HEK293 (cell line): ENCODE data around the gene HSPG2.

Source experiments
- CTCF ChIA-PET: fragments of 350-600 bp; formaldehyde crosslinking; extraction: SDS; loops from one replicate; lab custom pipeline; 2021; ENCODE audit warnings: antibody characterized with exemption; lab: Yijun Ruan, JAX
- POLR2A ChIA-PET: fragments of 300-600 bp; formaldehyde crosslinking; extraction: SDS; loops from one replicate; lab custom pipeline; 2020; ENCODE audit warnings: antibody characterized with exemption, inconsistent platforms; lab: Yijun Ruan, JAX
- H3K27ac ChIP-seq: fragments of 200-500 bp; sonication (Bioruptor generic); 2 replicates; pipeline ENCODE4 v1.5.1; 2014; ENCODE audit warnings: low read depth, low read length, control low read depth, inconsistent platforms; ENCODE audit errors: extremely low read depth
- H3K36me3 ChIP-seq, 2 experiments: fragments of 200-500 bp in 1 of 2; sonication (Bioruptor generic) in 1 of 2; 1 replicate in 1 of 2; 2 replicates in 1 of 2; pipeline ENCODE4 v1.5.1; 2014 to 2017; ENCODE audit warnings: inconsistent platforms in 2 of 2, low read length in 2 of 2; ENCODE audit not compliant: control insufficient read depth in 2 of 2, insufficient read depth in 1 of 2
- H3K4me1 ChIP-seq: fragments of 200-500 bp; sonication (Bioruptor generic); 2 replicates; pipeline ENCODE4 v1.5.1; 2014; ENCODE audit warnings: mild to moderate bottlenecking, low read length, inconsistent platforms; ENCODE audit not compliant: control insufficient read depth, insufficient read depth
- H3K4me3 ChIP-seq: 2 replicates; pipeline ENCODE4 v1.5.1; 2011; ENCODE audit warnings: low read depth, mild to moderate bottlenecking, control low read depth, low read length, moderate library complexity
- H3K9me3 ChIP-seq: fragments of 200-500 bp; sonication (Bioruptor generic); 2 replicates; pipeline ENCODE4 v1.5.1; 2014; ENCODE audit warnings: low read depth, low read length, inconsistent platforms; ENCODE audit not compliant: control insufficient read depth, insufficient read depth
- ELK4 ChIP-seq: IDR thresholded peaks from 2 replicates; pipeline ENCODE4 v1.6.1; 2011; ENCODE audit warnings: mild to moderate bottlenecking, low read depth, low read length, borderline replicate concordance
- HOXC10 ChIP-seq: sonication (generic); formaldehyde crosslinking; IDR thresholded peaks from 2 replicates; pipeline ENCODE4 v1.8.1; 2023; ENCODE audit warnings: mild to moderate bottlenecking, missing genetic modification reagents
- SP7 ChIP-seq: fragments of 450-650 bp; formaldehyde crosslinking; IDR thresholded peaks from 2 replicates; pipeline ENCODE4 v1.5.1; 2016; ENCODE audit warnings: missing biosample characterization, missing genetic modification characterization
- TCF7L2 ChIP-seq: IDR thresholded peaks from 2 replicates; pipeline ENCODE4 v1.6.1; 2011; ENCODE audit warnings: low read depth, mild to moderate bottlenecking, inconsistent platforms, low read length, moderate library complexity, borderline replicate concordance
- ZEB2 ChIP-seq: fragments of 450-650 bp; formaldehyde crosslinking; IDR thresholded peaks from 2 replicates; pipeline ENCODE4 v1.5.1; 2016; ENCODE audit warnings: missing biosample characterization, missing genetic modification characterization
- ZIC2 ChIP-seq: fragments of 450-650 bp; formaldehyde crosslinking; IDR thresholded peaks from 2 replicates; pipeline ENCODE4 v1.5.1; 2016; ENCODE audit warnings: missing biosample characterization, missing genetic modification characterization
- ZNF148 ChIP-seq: fragments of 450-650 bp; formaldehyde crosslinking; IDR thresholded peaks from 2 replicates; pipeline ENCODE4 v1.5.0; 2017; ENCODE audit warnings: missing biosample characterization, missing genetic modification characterization, borderline replicate concordance
- ZNF18 ChIP-seq: fragments of 450-650 bp; formaldehyde crosslinking; IDR thresholded peaks from 2 replicates; pipeline ENCODE4 v1.5.1; 2016; ENCODE audit warnings: missing biosample characterization, missing genetic modification characterization
- ZNF221 ChIP-seq: fragments of 450-650 bp; formaldehyde crosslinking; IDR thresholded peaks from 2 replicates; pipeline ENCODE4 v1.5.1; 2017; ENCODE audit warnings: missing biosample characterization, missing genetic modification characterization, borderline replicate concordance
- ZNF530 ChIP-seq: fragments of 450-650 bp; formaldehyde crosslinking; IDR thresholded peaks from 2 replicates; pipeline ENCODE4 v1.5.1; 2016; ENCODE audit warnings: low read depth, missing biosample characterization, missing genetic modification characterization
- ZNF558 ChIP-seq: fragments of 450-650 bp; formaldehyde crosslinking; IDR thresholded peaks from 2 replicates; pipeline ENCODE4 v1.5.1; 2016; ENCODE audit warnings: missing biosample characterization, missing genetic modification characterization
- ZNF571 ChIP-seq: fragments of 450-650 bp; formaldehyde crosslinking; IDR thresholded peaks from 2 replicates; pipeline ENCODE4 v1.5.0; 2017; ENCODE audit warnings: missing biosample characterization, missing genetic modification characterization
- ZNF670 ChIP-seq: fragments of 450-650 bp; formaldehyde crosslinking; IDR thresholded peaks from 2 replicates; pipeline ENCODE4 v1.5.1; 2016; ENCODE audit warnings: missing biosample characterization, missing genetic modification characterization, low read depth
- ZNF768 ChIP-seq: fragments of 450-650 bp; formaldehyde crosslinking; IDR thresholded peaks from 2 replicates; pipeline ENCODE4 v1.5.1; 2018; ENCODE audit warnings: missing biosample characterization, mild to moderate bottlenecking, missing genetic modification characterization
- TF ChIP-seq, protein P1 (sequence below): fragments of 450-650 bp; formaldehyde crosslinking; conservative IDR thresholded peaks from 2 replicates; pipeline ENCODE4 v1.5.1; 2016; ENCODE audit warnings: low read depth, missing biosample characterization, missing genetic modification characterization

The HSPG2 gene

GRCh38 chr1:21924503-21925005, 12.6 kb downstream of the HSPG2 start:
- TF ChIP-seq ZEB2 (tag by site-specific recombination) (no peak), SP7 (no peak), ZIC2 (tag by site-specific recombination) (no peak), ZNF571 (tag by site-specific recombination) (no peak), ELK4 (no peak), ZNF670 (tag by site-specific recombination) (no peak), ZNF148 (tag by site-specific recombination) (no peak), TCF7L2 (no peak), HOXC10 (CRISPR knock-in tag) (no peak), ZNF530 (tag by site-specific recombination) (no peak), ZNF221 (tag by site-specific recombination) (no peak), ZNF18 (tag by site-specific recombination) (no peak), ZNF558 (tag by site-specific recombination) (no peak)
- Histone ChIP-seq H3K36me3 (no peaks in the 10 kb centered on the region), H3K4me1 (no peaks in the 10 kb centered on the region), H3K4me3 (no peak overlapping the region), H3K27ac (no peak overlapping the region), H3K9me3 (no peaks in the 10 kb centered on the region)
- POLR2A ChIA-PET, result no interaction called here
- CTCF ChIA-PET, result no interaction called here

DNA sequence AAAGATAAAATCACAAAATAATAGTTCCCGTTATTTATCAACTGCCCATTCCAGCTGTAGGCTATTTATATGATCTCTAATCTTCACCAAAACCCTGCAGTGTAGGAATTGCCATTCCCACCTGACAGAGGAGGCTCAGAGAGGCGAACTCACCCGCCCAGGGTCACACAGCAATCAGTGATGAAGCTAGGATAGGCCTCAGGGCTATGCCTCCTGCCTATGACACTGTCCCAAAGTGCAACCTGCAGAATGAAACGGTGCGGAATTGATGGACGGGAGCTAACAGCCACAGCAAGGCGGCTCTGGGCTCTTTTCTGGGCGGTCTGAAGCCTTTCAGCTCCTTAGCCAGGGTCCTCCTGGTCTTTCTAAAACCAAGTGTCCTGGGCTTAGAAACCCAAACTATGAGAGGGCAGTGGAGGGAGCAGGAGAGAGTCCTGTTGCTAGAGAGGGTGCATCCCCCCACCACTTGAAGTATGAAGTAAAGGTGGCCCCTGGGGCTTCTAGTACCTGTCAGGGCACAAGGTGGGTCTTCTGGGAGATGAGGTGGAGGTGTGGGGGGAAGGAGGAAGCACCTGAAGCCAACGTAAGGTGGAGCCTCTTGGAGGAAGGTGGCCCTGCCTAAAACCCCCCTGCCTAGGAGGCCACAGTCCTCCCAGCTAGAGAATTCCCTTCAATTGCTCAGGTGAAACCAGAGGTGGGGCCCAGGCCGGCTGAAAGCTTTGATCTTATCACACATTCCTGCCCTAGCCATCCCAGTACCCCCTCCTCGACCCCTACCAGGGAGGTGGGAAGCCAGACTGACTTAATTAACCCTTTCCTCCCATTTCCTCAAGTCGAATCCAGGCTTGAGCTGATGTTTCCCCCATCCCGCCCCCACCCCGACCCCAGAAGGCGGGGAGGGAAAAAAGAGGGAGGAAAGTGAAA, 14.8 kb downstream of the HSPG2 start:
- Histone ChIP-seq H3K27ac (no peak overlapping the region), H3K4me1 (no peaks in the 10 kb centered on the region), H3K36me3 (no peaks in the 10 kb centered on the region), H3K4me3 (no peak overlapping the region), H3K9me3 (no peaks in the 10 kb centered on the region)
- CTCF ChIA-PET, result interaction anchor here (0.7 to 1.7 kb wide), 3 partner anchors 9 to 41 kb away, joined by 3 to 4 read pairs (median 3); no protein-coding TSS in a partner anchor
- POLR2A ChIA-PET, result interaction anchor here (0.6 kb wide), 1 partner anchor 133 kb away, joined by 3 read pairs; no protein-coding TSS in a partner anchor
- TF ChIP-seq, protein P1, sequence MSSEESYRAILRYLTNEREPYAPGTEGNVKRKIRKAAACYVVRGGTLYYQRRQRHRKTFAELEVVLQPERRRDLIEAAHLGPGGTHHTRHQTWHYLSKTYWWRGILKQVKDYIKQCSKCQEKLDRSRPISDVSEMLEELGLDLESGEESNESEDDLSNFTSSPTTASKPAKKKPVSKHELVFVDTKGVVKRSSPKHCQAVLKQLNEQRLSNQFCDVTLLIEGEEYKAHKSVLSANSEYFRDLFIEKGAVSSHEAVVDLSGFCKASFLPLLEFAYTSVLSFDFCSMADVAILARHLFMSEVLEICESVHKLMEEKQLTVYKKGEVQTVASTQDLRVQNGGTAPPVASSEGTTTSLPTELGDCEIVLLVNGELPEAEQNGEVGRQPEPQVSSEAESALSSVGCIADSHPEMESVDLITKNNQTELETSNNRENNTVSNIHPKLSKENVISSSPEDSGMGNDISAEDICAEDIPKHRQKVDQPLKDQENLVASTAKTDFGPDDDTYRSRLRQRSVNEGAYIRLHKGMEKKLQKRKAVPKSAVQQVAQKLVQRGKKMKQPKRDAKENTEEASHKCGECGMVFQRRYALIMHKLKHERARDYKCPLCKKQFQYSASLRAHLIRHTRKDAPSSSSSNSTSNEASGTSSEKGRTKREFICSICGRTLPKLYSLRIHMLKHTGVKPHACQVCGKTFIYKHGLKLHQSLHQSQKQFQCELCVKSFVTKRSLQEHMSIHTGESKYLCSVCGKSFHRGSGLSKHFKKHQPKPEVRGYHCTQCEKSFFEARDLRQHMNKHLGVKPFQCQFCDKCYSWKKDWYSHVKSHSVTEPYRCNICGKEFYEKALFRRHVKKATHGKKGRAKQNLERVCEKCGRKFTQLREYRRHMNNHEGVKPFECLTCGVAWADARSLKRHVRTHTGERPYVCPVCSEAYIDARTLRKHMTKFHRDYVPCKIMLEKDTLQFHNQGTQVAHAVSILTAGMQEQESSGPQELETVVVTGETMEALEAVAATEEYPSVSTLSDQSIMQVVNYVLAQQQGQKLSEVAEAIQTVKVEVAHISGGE (tag by site-specific recombination), result no peak
- peak; percentile 55; the same call in 1 of the 2 replicates for TF ChIP-seq ZNF768 (tag by site-specific recombination)
